NCI-H2196 treated with DMSO at 0.1 percent for 48 hours (cell line): ENCODE measurements around the gene HOXC5.

Experiments used
- DNase-seq: peaks from one replicate; lab custom pipeline; 2025; ENCODE audit not compliant: unreplicated experiment; lab: John Stamatoyannopoulos, UW

Gene HOXC5

DNA sequence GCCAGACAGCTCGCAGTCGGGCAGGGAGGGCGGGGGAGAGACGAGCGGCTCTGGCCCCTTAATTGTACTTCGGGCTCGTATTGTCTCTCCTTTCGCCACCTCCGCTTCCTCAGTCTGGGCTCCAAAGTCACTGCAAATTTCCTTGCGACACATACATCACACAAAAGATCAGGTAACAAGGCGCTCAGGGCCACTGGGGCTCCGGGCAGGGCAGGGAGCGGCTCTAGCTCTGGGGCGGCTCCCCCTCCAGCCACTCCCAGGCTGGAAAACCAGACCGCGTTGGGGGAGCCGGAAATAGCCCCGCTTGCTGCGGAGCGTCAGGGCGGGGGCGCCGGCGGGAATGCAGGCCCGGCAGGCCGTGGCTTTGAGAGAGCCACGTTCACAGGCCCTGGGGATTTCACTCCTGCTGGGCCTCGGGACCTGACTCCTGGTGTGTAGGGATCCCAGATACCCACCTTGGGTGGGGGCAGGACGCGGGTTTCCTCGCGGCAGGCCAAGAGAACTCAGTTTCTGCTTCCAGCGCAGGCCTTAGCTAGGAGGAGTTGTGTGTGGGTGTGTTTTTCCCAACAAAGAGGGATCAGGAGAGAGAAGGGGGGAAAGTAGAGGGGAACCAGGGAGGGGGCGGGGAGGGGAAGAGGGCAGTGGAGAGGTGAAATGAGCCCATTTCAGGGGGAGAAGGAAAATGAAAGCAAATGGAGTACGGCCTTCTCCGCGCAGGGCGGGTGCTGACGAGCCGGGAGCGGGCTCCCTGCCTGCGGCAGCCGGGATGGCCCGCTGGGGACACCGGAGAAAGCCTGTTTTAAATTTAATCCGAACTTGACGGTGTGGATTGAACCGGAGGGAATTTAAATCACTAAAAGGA, 37.2 kb upstream of the HOXC5 start:
- peak; percentile 47 for DNase-seq

DNA sequence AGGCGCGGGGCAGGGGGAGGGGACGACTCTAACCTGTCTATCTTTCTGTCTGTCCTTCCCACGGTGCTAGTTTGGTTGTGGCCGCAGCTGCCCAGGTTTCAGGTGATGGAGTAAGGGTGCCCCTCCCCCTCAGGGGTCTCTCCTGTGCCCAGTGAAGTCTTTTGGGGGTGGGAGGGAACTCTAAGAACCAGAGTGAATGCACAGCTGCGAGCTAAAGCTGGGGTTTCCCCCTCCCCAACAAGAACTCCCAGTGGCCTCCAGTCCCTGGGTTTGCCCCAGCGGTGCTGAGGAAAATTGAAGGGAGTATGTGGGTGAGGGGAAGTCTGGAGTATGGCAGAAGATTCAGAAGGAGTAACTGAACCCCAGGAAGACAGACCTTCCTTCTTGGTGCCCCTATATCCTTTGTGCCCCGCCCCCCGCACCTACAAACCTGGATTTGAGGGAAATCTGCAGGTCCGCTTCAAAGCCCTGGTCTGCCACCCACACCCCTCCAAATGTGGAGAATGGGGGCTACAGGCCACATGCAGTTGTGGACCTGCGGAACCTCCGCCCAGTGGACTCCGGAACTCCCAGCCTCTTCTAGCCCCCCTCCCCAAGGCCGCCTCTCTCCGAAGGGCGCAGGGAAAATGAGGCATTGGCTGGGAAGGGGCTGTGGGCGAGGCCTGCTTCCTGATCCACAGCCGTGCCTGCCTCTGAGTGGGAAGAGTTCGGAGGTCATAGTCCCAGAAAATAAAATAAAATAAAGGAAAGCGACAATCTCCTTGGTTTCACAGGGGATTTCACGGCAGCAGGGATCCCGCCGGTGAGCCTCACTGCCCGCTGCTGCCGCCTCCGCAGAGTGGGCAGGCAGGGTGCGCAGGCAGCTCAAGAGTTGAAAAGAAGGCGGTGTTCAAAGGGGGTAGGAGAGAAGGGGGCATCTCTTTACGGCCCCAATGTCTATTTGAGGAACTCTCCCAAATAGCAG, 36.3 kb upstream of the HOXC5 start:
- DNase-seq, result no peak

DNA sequence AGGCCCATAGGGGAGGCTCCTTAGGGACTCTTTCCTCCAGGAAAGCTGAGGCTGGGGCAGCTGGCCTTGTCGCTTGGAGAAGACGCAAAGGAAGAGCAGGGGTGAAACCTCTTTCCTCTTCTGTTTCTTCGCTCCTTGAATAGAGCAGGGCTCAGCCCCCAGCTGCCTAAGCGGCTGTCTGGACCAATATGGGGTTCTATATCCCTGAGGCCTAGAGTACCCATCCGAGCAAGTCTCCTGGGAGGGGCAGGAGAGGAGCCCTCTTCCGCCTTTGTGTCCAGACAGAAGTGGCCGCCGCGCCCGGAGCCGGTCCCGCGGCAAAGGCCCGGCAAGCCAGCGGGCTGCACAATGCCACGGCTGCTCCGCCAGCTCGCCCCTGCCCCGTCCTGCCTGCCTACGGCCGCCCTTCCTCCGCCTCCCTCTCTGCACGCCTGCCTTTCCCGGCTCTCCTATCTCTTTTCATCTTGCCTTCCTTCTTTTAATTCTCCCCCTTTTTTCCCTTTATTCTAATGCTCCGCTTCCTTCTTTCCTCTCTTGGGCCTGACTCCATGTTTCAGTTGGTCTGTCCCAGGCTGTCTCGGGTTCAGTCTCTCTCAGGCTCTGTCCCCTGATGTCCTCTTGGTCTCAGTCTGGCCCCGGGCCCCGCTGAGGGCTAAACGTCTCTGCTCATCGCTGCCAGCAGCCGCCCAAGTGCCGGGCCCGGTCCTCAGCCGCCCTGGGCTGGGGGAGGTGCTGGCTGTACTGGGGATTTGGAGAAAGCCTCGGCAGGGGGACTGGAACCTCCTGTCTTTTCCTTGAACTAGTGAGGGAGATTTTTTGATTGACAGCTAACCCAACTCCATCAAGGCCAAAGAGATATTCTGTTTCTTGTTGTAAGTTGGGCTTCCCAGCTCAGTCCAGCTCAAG, 35.4 kb upstream of the HOXC5 start:
- DNase-seq, result no peak

DNA sequence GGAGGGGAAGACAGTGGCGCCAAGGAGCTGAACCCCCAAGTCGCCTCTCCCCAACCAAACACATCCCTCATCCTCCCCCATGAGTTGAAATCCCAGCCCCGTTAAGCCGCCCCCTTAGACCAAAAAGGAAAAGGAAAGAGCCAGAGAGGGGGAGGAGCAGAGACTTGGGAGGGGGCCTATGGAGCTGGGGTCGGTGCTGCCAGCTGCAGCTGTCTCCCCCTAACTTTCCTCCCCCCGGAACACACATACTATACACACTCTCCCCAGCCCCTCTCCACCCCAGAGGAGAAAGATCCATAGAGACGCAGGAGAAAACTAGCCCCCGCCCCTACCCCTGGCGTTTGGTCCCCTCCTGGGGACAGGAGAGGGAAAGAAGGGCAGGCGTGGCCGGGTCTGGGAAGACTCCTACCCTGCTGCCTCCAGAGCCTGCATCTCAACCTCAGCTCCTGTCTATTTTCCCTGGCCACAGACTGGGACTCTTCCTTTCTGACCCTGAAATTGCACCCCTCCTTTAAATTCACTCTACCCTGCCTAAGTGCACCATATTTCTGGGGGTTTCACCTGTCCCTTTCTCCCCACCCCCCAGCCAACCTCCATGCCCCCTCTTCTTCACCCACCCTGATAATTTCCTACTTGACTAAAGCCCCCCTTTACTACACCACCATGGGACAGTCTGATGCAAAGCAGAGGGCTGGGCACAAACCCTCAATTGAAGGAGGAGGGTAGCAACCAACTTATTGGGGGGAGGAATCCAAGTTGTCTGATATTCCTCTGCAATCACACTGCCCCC, 34.5 kb upstream of the HOXC5 start:
- DNase-seq, result no peak

DNA sequence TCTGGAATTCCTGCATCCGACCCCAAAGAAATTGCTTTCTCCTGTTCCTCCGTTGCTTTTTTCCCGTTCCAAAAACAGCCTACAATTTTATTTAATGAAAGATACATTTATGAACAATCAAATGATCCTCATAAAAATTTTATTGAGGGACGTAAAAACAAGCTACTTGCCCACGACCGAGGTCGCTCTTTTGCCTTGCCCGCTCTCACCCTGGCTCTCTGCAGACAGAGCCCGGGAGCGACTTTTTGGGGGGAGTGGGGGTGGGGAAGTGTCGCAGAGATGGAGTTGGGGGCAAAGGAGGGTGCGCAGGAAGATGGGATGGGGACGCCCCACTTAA, 34.0 kb upstream of the HOXC5 start:
- DNase-seq, result no peak

DNA sequence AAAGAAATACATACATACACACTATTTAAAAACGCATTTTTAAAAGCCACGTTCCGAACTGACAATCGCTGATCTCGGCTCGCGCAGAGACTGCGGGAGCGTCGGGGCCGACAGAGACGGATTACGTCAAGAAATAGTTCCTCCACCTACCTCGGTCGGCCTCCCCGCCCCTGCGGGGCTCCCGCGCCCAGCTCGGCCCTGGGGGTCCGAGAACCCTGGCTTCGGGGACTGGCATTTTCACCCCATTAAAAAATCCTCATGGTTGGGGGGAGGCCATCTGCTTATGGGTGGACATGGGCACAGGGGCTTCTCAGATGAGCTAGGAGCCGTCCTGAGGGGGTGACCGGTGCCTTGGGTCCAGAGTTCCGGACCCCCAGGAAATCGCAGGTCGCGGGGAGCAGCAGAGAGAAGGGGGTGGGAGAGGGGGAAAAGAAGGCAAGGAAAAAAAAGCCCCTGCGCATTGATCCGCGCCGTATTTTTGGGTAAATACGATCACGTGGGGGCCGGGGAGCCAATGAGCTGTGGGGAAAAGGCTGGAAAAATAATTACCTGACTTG, 33.2 kb upstream of the HOXC5 start:
- no peak for DNase-seq

DNA sequence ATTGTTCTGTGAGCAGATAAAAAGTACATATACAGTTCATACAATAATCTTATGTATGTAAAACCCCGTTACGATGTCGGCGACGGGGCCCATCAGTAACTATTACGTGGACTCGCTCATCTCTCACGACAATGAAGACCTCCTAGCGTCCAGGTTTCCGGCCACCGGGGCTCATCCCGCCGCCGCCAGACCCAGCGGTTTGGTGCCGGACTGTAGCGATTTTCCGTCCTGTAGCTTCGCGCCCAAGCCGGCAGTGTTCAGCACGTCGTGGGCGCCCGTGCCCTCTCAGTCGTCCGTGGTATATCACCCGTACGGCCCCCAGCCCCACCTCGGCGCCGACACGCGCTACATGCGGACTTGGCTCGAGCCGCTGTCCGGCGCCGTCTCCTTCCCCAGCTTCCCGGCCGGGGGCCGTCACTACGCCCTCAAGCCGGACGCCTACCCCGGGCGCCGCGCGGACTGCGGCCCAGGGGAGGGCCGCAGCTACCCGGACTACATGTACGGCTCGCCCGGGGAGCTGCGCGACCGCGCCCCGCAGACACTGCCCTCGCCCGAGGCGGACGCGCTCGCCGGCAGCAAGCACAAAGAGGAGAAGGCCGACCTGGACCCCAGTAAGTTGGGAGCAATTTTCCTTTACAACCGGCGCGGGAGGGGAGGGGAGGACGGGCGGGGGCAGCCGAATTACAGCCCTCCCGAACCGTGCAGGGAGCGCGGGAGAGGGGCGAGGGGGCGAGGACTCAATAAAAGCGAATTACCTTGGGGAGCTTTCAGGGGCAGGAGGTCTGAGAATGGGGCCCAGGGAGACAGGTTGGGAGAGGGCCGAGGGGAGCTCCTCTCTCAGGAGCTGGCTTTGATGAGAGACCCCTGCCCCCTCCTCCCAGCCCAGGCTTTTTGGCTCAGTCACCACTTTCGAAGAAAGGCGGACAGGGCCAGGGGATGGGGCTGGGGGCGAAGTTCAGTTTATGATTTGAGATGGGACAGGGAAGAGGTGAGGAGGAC, 32.4 kb upstream of the HOXC5 start, which contains the start of gene HOXC9:
Gene HOXC9 (plus strand): TSS at position 46 of the 999 bp plus-strand sequence. CDS start 28 bp downstream, at position 74.
- DNase-seq, result no peak

DNA sequence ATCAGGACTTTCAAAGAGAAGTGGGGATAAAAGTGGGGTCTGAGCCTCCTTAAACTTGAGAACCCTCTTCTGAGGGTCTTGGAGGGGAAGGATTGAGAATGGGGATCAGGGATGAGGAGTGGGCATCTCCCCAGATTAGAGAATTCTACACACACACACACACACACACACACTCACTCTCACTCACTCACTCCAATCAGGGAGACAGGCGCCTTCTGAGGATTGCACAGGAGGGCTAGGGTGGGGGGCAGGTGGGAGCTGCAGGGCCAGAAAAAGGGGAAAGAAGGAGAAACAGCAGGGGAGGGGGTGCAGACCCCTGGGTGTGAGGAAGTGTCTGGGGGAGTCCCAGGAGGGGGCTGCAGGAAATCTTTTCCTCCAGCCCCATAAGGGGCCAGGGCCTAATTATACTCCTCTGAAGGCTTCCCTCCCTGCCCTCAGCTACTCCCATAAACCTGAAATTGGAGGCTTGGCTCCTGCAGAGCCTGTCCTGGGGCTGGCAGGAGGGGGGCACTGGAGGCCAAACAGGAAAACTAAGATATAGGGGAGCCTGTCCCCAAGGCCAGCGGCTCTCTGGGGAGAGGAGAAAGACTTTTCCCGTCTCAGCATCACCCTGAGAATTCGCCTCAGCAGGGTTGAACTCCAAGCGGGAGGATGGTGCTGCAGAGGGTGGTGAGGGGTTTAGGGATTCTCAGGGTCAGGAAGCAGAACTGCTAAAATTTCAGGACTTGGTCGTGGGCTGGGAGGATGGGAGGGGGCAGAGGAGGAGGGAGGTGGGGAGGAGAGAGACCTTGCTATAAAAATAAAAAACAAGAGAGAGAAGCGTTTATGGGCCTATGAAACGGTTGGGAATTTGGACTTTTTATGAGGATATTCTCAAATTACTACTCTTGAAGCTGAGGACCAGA, 31.3 kb upstream of the HOXC5 start:
- no peak for DNase-seq

DNA sequence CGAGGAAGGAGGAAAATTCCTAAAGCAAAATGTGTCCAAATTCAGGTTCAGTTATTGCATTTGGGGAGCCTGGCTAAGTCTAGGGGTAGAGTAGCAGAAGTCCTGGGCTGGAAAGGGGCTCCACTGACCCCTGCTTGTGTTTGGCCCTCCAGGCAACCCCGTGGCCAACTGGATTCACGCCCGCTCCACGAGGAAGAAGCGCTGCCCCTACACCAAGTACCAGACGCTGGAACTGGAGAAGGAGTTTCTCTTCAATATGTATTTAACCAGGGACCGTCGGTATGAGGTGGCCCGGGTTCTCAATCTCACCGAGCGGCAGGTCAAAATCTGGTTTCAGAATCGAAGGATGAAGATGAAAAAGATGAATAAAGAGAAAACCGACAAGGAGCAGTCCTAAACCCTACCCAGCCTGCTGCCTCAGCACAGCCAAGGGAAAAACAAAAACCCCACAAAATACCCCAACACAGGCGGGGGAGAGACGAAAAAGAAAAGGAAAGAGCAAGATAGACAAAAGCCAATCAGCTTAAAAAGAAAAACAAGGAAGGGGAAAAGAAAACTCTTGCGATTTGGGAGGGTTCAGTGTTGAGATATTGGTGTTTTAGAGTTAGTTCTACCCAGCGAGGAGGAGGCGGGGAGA, 30.5 kb upstream of the HOXC5 start:
- DNase-seq, result no peak

DNA sequence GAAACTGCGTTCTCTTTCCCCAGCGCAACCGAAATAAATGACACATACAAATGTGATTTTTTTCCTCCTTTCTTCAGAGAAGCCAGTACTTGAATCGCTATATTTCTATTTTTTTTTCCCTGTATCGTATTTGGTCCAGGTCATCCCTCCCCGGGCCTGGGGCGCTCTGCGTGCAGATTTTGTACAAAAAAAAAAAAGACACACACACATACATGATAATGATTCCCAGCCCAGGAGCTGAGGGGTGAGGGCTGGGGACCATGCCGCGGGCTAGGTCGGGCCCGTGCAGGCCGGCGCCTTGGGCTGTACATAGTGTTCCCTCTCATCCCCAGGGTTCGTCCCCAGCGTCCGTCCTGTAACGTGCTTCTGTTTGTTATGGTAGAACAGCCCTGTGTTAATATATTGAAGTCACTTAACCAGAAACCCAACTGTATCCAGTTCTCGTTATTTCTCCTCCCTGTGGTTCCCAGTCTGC, 29.9 kb upstream of the HOXC5 start:
- no peak for DNase-seq

DNA sequence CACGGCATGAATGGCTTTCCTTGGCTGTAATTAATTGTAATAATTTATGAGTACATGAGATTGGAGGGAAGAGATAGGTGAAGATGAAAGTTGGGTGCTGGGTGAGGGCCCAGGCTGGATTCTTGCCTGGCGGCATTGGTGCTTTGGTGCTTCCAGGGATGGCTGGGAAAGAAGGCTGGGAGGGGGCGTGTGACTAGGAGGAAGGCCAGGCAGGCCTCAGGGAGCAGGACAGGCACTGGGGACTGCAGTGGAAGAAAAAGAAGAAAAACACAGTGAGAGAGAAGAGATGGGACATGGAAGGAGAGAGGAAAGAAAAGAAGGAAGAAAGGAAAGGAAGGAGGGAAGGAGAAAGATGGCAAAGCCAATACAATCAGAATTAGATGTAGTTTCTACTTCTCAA, 29.2 kb upstream of the HOXC5 start:
- DNase-seq, result no peak

DNA sequence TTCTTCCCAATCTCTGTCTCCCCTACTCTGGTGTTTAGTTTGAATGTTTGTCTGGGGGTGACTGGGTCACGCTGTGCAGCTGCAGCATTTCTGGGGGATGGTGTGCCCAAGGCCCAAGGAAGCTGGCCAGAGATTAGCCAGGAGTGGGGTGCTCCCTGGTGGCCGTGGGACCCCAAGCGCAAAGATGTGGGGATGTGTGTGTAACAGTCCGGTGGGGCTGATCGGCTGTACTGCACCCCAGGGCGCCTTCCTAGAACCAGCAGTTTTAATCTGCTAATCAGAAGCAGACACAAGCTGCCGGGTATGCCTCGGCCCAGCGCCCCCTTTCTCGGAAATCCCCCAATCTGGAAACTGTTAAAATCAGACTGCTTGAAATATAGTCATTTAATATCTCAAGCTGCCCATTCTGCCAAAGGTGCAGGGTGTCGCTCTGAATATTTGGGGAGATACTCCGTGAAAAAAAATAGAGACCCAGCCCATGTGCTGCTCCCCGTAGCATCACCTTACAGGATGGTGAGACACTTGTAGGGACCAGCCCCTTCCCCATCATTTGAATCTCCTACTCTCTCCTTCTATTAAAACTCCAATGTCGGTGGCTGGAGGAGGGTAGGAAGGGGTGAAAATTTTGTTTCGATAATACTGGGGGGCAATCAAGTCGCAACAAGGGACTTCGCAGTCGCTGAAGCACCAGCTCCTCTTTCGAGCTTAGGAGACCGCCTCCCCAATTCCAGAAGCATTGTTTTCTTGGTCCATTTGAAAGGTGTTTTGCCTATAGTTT, 28.6 kb upstream of the HOXC5 start:
- no peak for DNase-seq

DNA sequence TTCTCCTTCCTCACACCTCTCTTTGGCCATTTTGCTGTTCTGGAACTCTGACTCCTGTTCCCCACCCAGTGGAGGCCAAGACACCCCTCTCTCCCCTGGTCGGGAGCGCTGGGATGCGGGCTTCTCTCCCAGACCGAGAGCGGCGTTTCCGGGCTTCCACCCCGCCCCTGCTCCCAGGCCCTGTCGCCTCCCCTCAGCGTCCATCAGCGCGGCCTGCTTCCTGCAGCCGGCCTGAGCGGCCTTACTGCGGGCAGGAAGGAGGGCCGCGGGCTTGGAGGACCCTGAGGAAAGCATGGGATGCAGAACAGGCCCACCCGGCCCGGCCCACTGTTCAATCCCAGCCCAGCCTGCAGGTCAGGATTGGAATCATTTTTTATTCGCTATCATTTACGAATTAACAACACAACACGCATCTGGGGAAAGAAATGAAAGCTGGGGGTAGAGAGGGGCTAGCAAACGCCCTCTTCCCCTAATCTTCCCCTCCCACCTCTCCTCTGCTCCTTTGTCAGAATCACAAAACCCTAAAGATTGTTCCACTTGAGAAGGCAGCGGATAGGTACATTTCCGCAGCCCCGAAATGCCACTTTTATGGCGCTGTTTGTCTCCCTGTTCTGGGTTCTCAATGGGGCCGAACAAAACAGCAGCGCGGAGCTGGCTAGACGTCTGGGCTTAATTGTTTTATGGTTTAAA, 27.9 kb upstream of the HOXC5 start:
- no peak for DNase-seq

DNA sequence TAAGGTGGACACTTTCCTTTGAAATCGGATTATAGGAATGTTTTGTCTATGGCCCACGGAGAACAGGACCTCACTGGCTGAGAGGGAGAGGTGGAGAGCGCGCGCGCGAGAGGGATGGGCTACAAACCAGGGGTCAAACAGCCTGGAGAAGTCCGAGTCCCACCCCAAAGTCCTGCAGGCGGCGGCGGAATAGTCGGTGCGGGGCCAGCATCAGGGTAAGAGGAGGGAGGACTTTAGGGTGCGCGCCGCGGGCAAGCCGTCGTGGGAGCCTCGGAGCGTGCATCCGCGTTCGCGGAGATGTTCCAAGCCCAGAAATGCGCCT, 27.4 kb upstream of the HOXC5 start:
- DNase-seq, result no peak

DNA sequence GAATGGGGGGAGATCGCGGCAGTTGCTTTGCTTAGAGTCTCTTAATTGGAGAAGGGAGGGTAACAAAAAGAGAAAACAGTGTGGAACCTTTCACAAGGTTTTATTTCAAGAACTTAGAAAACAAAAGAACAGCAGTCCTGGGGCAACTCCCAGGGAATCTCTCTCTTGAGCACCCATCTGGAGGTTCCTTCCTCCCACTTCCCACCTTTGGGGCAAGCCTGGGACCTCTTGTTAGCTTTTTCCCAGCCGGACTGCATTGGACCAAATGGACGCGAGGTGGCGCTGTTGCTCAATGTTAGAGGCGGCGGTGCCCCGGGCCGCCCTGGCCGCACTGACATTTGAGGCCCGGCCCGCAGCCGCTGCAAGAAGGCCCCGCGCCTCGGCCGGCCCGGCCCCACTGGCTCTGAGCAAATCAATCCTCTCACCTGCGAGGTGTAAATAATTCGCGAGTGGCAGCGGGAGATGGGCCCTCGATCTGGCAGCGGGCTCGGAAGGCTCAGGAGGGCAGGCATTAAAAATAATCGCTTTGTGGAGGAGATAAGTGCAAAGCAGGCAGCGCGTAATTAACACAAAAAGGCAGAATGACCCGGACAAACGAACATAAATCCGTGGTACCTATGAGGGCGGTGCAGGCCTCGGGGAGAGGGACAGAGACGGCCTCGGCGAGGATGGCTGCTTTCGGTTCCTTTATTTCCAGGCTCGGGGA, 26.8 kb upstream of the HOXC5 start:
- DNase-seq, result peak; percentile 58
